HG03135 (cell line): Measurements from ENCODE around the gene HTR2B.
"Not testable (repeated sequence)": the region's sequence is repeated elsewhere in the genome, so short reads cannot be mapped to it uniquely, and the experiment has no call there.

Experiments used
- ATAC-seq: cut with Tn5 transposase; IDR thresholded peaks from one replicate; pipeline ENCODE4 v1.9.1; 2021; ENCODE audit warnings: mild to moderate bottlenecking, moderate library complexity; ENCODE audit not compliant: unreplicated experiment

The HTR2B gene

DNA sequence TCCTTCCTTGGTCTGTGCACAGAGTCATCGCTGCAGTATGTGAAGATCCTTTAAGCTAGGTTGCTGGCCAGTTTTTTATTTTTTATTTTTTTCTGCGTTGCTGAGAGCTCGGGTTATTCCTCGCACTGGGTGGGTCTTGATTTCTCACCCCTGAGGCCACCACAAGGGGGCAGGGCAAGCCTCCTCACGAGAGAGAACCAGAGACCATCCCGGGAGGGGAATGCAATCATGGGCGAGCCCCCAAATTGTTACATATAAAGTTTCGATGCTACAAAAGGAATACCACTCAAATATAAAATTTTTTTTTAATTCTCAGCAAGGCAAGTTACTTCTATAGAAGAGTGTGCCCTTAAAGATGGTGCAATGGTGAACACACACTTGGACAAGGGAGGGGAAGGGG lies 24.9 kb downstream of the HTR2B start:
- ATAC-seq, result no peak

GRCh38 chr2:231094736-231095346 lies 30.0 kb downstream of the HTR2B start:
- no peak for ATAC-seq

- ATAC-seq, result no peak
These were observed 30.9 kb downstream of the HTR2B start for GRCh38 chr2:231093933-231094332.

- no peak for ATAC-seq
These were observed 36.1 kb downstream of the HTR2B start for GRCh38 chr2:231088754-231089153.

DNA sequence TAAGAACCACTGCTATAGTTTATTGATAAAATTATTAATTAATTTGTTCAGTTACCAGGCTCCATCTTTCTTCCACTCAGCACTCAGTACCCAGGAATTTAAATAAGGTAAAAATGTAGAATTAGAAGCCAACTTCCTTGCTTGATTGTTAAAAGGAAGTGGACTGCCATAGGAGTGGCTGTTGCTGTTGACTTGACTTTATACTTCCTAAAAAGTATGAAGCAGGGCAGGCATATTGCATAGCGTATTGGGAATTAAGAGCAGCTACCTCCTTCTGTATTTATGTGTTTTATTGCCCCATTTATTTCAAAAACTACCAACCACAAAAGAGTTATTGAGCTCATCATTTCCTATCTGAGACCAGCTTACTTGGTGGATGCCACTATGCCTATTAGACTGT lies 40.3 kb downstream of the HTR2B start:
- no peak for ATAC-seq

- no peak for ATAC-seq
These were observed 55.3 kb downstream of the HTR2B start for GRCh38 chr2:231069379-231070054.

GRCh38 chr2:231068525-231069222 lies 56.2 kb downstream of the HTR2B start:
- ATAC-seq, result no peak

DNA sequence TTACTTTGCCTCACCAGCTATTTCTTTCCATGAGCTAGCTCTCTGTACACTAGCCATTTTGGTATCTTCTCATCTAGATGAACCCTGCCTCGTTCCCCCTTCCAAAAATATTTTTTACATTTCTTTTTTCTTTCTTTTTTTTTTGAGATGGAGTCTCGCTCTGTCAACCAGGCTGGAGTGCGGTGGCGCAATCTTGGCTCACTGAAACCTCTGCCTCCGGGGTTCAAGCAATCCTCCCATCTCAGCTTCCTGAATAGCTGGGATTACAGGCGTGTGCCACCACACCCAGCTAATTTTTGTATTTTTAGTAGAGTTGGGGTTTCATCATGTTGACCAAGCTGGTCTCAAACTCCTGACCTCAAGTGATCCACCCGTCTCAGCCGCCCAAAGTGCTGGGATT lies 57.3 kb downstream of the HTR2B start:
- not testable (repeated sequence) for ATAC-seq

- ATAC-seq, result no peak
These were observed 58.9 kb downstream of the HTR2B start for GRCh38 chr2:231065966-231066365.

DNA sequence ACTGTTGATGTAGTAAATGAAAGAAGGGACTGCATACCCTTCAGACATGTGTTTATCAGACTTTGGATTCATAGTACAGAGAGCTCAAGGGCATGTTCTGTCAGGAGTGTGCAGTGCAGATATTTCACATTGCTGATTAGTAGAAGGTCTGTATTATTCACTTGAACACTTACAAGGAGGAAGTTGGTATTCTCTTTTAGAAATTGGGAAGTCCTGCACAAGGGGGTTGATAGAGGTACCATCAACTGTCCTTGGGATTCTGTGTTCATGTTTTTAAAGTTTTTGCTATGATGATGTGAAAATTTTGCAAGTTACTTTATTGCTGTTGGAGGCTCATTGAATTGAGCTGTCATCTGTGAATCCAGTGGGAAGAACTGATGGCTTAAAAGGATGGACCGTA lies 61.5 kb downstream of the HTR2B start:
- no peak for ATAC-seq

DNA sequence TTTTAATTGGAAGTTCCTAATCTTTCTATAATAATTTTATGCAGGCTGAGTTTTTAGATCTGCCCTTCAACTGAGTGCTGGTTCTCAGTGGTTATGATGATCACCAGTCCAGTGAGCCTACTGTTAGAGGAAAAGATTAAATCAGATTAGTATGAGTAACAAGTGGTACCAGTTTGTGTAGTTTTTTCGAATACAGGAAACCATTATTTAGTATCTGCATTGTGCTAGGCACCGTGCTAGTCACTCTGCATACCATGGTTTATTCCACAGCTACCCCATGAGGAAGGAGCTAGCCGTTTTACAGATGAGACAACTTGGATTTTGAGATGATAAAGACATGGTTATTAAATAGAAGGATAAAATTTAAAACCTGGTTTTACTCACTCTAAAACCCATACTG lies 62.1 kb downstream of the HTR2B start:
- ATAC-seq, result no peak

DNA sequence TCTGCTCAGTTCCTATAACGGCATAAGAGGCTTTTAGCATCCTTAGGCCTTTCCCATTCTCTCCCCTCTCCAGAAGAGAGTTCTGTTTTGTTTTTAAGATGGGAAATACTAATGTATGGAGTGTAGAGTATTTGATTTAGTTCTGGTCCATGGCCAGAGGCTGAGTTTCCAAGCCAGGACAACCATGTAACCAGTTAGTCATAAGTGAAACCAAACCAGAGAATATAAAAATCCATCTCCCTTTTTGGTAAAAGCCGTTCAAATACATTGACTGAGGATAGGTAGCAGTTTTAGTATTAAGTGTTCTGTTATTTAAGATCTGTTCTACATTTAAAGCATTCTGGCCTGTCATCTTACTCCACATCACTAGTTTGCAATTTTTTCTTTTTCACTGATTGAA lies 65.1 kb downstream of the HTR2B start:
- no peak for ATAC-seq

DNA sequence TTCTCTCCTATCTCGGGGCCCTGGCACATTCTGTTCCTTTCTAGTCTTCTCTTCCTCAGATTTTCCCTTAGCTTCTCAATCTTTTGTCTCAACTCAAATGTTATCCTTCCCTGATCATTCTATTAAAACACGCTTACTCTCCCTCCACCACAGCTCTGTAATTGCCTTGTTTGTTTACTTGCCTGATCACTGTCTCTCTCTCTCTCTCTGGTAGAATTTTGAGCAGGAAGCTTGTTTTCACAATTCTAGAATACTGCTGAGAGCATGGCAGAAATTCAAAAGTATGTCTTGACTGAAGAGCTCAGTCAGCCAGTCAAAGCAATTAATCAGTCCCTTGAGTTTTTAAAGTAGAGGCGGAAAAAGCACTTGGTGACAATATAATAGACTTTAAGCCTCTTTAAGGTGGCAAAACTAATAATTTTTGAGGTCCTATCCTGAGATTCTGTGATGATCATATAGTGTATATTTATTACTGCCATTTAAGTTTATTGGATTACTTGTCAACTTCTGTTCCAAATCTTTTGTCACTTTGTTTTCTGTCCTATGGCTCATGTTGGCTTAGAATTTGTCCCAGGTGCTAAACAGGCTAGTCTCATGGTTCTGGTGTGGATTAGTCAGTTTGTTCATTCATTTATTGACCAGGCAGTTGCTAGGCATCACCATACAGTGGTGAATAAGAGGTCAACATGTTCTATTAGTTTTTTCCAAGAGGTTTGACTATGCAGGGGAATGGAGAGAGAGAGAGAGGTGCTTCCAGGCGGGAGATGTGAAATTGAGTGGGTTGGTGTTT lies 65.9 kb downstream of the HTR2B start:
- ATAC-seq, result no peak
